HepG2 (cell line): ENCODE data around the gene TEAD1. TPM values are rescaled to one million over a fixed set of nuclear protein-coding genes. Genes with fewer than 3 reads are reported as not detected.

ENCODE experiments used
- LBX2 ChIP-seq: sonication (generic); formaldehyde crosslinking; IDR thresholded peaks from 2 replicates; pipeline ENCODE4 v1.5.0; 2020; ENCODE audit warnings: missing genetic modification reagents, mild to moderate bottlenecking, borderline replicate concordance
- MEIS2 ChIP-seq: sonication (generic); formaldehyde crosslinking; IDR thresholded peaks from 2 replicates; pipeline ENCODE4 v1.9.0; 2021; ENCODE audit warnings: mild to moderate bottlenecking, missing genetic modification reagents
- NR2F1 ChIP-seq, 2 experiments: fragments of 450-650 bp in 1 of 2; formaldehyde crosslinking in 1 of 2; IDR thresholded peaks; 2 replicates each; pipeline versions ENCODE4 v1.5.0 to v1.6.1; 2016 to 2020; ENCODE audit warnings: mild to moderate bottlenecking in 1 of 2, missing compliant biosample characterization in 1 of 2, missing genetic modification reagents in 1 of 2, moderate library complexity in 1 of 2
- PRMT3 ChIP-seq: sonication (generic); formaldehyde crosslinking; IDR thresholded peaks from 2 replicates; pipeline ENCODE4 v1.8.1; 2022; ENCODE audit warnings: low read depth, mild to moderate bottlenecking, moderate library complexity, missing genetic modification reagents, borderline replicate concordance
- REPIN1 ChIP-seq: sonication (generic); formaldehyde crosslinking; IDR thresholded peaks from 2 replicates; pipeline ENCODE4 v1.8.0; 2022; ENCODE audit warnings: missing genetic modification reagents, low read depth, mild to moderate bottlenecking, borderline replicate concordance
- SCMH1 ChIP-seq: sonication (generic); formaldehyde crosslinking; IDR thresholded peaks from 2 replicates; pipeline ENCODE4 v1.9.0; 2021; ENCODE audit warnings: missing genetic modification reagents, mild to moderate bottlenecking, borderline replicate concordance
- SRY ChIP-seq: sonication (generic); formaldehyde crosslinking; IDR thresholded peaks from 2 replicates; pipeline ENCODE4 v1.8.0; 2022; ENCODE audit warnings: mild to moderate bottlenecking, missing genetic modification reagents
- TOPORS ChIP-seq: sonication (generic); formaldehyde crosslinking; IDR thresholded peaks from 2 replicates; pipeline ENCODE4 v1.8.0; 2023; ENCODE audit warnings: mild to moderate bottlenecking, missing genetic modification reagents
- ZBTB26 ChIP-seq: IDR thresholded peaks from 2 replicates; pipeline ENCODE4 v1.6.1; 2016; ENCODE audit warnings: missing compliant biosample characterization, missing genetic modification reagents, borderline replicate concordance
- ZBTB3 ChIP-seq: sonication (generic); formaldehyde crosslinking; IDR thresholded peaks from 2 replicates; pipeline ENCODE4 v1.4.0; 2020; ENCODE audit warnings: low read depth, mild to moderate bottlenecking, moderate library complexity, missing genetic modification reagents, borderline replicate concordance
- ZHX1 ChIP-seq: sonication (generic); formaldehyde crosslinking; IDR thresholded peaks from 2 replicates; pipeline ENCODE4 v1.8.1; 2022; ENCODE audit warnings: low read depth, mild to moderate bottlenecking, missing genetic modification reagents
- ZNF264 ChIP-seq: sonication (generic); formaldehyde crosslinking; IDR thresholded peaks from 2 replicates; pipeline ENCODE4 v1.4.0; 2020; ENCODE audit warnings: missing genetic modification reagents
- ZNF510 ChIP-seq: sonication (generic); formaldehyde crosslinking; IDR thresholded peaks from 2 replicates; pipeline ENCODE4 v1.4.0; 2020; ENCODE audit warnings: low read depth, mild to moderate bottlenecking, missing genetic modification reagents
- ZNF589 ChIP-seq: sonication (generic); formaldehyde crosslinking; conservative IDR thresholded peaks from 2 replicates; pipeline ENCODE4 v1.8.0; 2022; ENCODE audit warnings: mild to moderate bottlenecking, moderate library complexity, missing genetic modification reagents
- ZSCAN29 ChIP-seq: sonication (generic); formaldehyde crosslinking; conservative IDR thresholded peaks from 2 replicates; pipeline ENCODE4 v1.4.0; 2020; ENCODE audit warnings: mild to moderate bottlenecking, missing genetic modification reagents
- polyA plus RNA-seq, 8 experiments: library from polyadenylated mRNA; depleted of rRNA in 3 of 8; stranded (reverse) in 7 of 8; unstranded in 1 of 8; fragments of >200 nt; fragmentation: Illumina TruSeq in 4 of 8; extraction: Trizol in 4 of 8; gene quantifications; 2 replicates each; pipeline versions ENCODE4 v1.2.1 to v1.2.3, GENCODE V29; 2011 to 2016; ENCODE audit warnings: low read depth in 4 of 8, missing spikeins in 1 of 8, mixed read lengths in 1 of 8; ENCODE audit not compliant: insufficient read depth in 1 of 8
- total RNA-seq, 5 experiments: library from RNA; depleted of rRNA; stranded (reverse); fragments of >200 nt; fragmentation: Illumina TruSeq; extraction: Trizol; gene quantifications; 2 replicates each; pipeline ENCODE4 v1.2.3, GENCODE V29; 2016; ENCODE audit warnings: low read depth in 1 of 5
- TF ChIP-seq, protein P1 (sequence below): sonication (generic); formaldehyde crosslinking; IDR thresholded peaks from 2 replicates; pipeline ENCODE4 v1.4.0; 2020; ENCODE audit warnings: mild to moderate bottlenecking, missing genetic modification reagents

TEAD1 gene
- total and polyA plus RNA-seq, 2 of the 13 experiments (the other 11 are each of a cell fraction or from before 2014, with no cell fraction given) = 20.1 to 30.5 TPM

DNA sequence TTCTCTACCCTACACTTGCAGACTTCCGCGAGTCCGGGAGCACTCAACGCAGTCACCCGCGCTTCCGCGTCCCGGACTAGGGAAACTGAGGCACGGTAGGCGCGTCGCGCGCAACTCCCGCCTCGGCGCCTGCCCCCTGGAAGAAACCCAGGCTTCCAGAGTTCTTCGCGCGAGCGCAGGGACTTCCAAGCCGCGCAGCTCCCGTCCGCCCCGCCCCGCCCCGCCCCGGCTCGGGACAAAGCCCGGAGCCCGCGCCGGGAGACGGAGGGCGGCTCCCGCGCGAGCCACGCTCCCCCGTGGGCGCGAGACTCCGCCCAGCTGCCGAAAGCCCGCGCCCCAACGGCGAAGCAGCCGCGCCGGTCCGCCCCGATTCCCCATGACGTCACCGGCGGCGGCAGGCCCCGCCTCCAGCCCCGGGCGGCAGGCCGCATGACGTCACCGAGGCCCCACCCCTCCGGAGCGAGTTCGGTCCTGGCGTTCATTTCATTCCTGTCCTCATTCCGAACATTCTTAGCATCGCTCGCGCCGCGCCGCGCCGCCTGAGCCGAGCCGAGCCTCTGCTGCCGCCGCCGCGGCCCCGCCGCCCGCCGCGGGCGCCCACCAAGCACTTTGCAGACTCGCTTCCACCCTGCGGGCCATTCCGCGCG lies at the start of gene TEAD1 (continued):
- TF ChIP-seq ZBTB26 (no peak), NR2F1 (CRISPR knock-in tag; IDR thresholded peaks at IDR 0.05) (no peak), ZNF589 (CRISPR knock-in tag) (no peak), PRMT3 (CRISPR knock-in tag) (no peak), ZNF510 (CRISPR knock-in tag) (no peak), LBX2 (CRISPR knock-in tag) (no peak), MEIS2 (CRISPR knock-in tag) (no peak; the same call in 1 of the 2 replicates), ZNF264 (CRISPR knock-in tag) (no peak), TOPORS (CRISPR knock-in tag) (peak; percentile 64; the same call in 1 of the 2 replicates), SCMH1 (CRISPR knock-in tag) (no peak), ZBTB3 (CRISPR knock-in tag) (no peak), SRY (CRISPR knock-in tag) (no peak; the same call in 1 of the 2 replicates), ZSCAN29 (CRISPR knock-in tag) (0 out of 2 replicates have a peak, but pooled peaks have one; percentile 32), REPIN1 (CRISPR knock-in tag) (no peak; the same call in 1 of the 2 replicates), ZHX1 (CRISPR knock-in tag) (peak; percentile 98)
- TF ChIP-seq, protein P1, sequence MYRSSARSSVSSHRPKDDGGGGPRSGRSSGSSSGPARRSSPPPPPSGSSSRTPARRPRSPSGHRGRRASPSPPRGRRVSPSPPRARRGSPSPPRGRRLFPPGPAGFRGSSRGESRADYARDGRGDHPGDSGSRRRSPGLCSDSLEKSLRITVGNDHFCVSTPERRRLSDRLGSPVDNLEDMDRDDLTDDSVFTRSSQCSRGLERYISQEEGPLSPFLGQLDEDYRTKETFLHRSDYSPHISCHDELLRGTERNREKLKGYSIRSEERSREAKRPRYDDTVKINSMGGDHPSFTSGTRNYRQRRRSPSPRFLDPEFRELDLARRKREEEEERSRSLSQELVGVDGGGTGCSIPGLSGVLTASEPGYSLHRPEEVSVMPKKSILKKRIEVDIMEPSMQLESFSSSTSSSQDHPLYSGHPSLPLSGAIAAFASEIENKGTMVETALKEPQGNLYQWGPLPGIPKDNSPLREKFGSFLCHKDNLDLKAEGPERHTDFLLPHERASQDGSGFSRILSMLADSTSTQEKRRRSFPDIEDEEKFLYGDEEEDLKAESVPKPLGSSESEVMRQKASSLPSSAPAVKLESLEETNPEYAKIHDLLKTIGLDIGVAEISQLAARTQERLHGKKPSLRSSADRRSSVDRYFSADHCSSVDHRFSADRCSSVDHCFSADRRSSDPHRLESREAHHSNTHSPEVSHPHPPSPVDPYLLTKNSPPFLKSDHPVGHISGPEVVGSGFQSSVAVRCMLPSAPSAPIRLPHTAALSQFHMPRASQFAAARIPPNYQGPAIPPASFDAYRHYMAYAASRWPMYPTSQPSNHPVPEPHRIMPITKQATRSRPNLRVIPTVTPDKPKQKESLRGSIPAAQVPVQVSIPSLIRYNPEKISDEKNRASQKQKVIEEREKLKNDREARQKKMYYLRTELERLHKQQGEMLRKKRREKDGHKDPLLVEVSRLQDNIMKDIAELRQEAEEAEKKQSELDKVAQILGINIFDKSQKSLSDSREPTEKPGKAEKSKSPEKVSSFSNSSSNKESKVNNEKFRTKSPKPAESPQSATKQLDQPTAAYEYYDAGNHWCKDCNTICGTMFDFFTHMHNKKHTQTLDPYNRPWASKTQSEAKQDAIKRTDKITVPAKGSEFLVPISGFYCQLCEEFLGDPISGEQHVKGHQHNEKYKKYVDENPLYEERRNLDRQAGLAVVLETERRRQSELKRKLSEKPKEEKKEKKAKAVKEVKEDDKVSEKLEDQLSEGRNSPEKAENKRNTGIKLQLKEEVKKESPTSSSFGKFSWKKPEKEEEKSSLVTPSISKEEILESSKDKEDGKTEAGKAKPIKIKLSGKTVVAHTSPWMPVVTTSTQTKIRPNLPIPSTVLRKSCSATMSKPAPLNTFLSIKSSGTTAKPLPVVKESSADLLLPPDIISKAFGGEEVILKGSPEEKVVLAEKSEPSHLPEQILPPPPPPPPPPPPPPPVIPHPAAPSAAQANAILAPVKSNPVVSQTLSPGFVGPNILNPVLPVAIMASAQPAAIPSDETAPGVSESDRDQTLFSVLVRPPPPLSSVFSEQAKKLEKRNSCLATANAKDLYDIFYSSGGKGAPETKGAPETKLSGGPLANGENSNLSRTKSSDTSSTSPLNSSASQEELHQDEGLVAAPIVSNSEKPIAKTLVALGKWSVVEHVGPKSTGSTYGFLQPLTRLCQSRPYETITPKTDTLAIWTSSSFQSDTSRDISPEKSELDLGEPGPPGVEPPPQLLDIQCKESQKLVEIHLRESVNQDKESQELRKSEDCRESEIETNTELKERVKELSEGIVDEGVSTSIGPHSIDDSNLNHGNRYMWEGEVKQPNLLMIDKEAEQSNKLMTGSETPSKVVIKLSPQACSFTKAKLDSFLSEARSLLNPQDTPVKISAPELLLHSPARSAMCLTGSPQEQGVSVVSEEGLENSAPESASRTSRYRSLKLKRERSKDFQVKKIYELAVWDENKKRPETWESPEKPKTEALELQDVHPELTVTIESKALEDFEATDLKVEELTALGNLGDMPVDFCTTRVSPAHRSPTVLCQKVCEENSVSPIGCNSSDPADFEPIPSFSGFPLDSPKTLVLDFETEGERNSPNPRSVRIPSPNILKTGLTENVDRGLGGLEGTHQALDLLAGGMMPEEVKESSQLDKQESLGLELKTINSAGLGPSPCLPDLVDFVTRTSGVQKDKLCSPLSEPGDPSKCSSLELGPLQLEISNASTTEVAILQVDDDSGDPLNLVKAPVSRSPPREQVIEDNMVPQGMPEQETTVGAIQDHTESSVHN = no peak
